Measurements from ENCODE around the gene PIK3AP1. TPM values are rescaled to one million over a fixed set of nuclear protein-coding genes. Genes with fewer than 3 reads are reported as not detected.

PIK3AP1 gene
- total and polyA plus RNA-seq, 2 experiments from 2014 or later: not detected

- no peaks in the 10 kb centered on the region for H3K9me3 ChIP-seq (ENCODE audit: low read depth)
- in situ Hi-C loops (cut with MboI): no loop called here
These were observed 47.7 kb downstream of the PIK3AP1 start for GRCh38 chr10:96672481-96673175.

GRCh38 chr10:96671211-96671890, 49.0 kb downstream of the PIK3AP1 start:
- TF ChIP-seq EZH2phosphoT487 (IDR thresholded peaks at IDR 0.05; ENCODE audit: insufficient read depth, low read depth): no peak
- TF ChIP-seq EZH2 (IDR thresholded peaks at IDR 0.05; ENCODE audit: insufficient read depth, poor library complexity, severe bottlenecking): no peak

More at GRCh38 chr10:96672481-96673175, 47.7 kb downstream of the PIK3AP1 start:
- Histone ChIP-seq H3K4me3 (no peak overlapping the region), H3K27me3 (replicated peaks; ENCODE audit: insufficient read depth) (no peaks in the 10 kb centered on the region), H3K9me2 (ENCODE audit: insufficient read depth) (no peaks in the 10 kb centered on the region), H3K9ac (no peak overlapping the region), H3K4me2 (ENCODE audit: unreplicated experiment) (no peak overlapping the region), H3K4me1 (ENCODE audit: insufficient read depth) (no peaks in the 10 kb centered on the region), H3K27ac (no peak overlapping the region), H2AFZ (no peak overlapping the region), H4K20me1 (ENCODE audit: insufficient read depth) (no peaks in the 10 kb centered on the region), H3K79me2 (ENCODE audit: insufficient read depth) (no peaks in the 10 kb centered on the region), H3K36me3 (ENCODE audit: low read depth) (no peaks in the 10 kb centered on the region), H3F3A (ENCODE audit: insufficient read depth) (no peaks in the 10 kb centered on the region)
- TF ChIP-seq EZH2phosphoT487 (IDR thresholded peaks at IDR 0.05; ENCODE audit: insufficient read depth, low read depth) (no peak), EZH2 (IDR thresholded peaks at IDR 0.05; ENCODE audit: insufficient read depth, poor library complexity, severe bottlenecking) (no peak)
- no peak for DNase-seq
- WGBS, 2 experiments (ENCODE audit: low coverage in 1 of 2, low lambda C conversion rate in 2 of 2, missing lambda C conversion rate in 2 of 2): 53 to 55% methylated on average over 4 of the region's 4 CpGs

GRCh38 chr10:96670786-96671185, 49.5 kb downstream of the PIK3AP1 start:
- Histone ChIP-seq H3K4me1 (ENCODE audit: insufficient read depth) (peaks cover under 1% of the 10 kb centered on the region; the same call in 1 of the 2 replicates), H3K4me2 (ENCODE audit: unreplicated experiment) (no peak overlapping the region), H3K9me3 (ENCODE audit: low read depth) (no peaks in the 10 kb centered on the region), H3K36me3 (ENCODE audit: low read depth) (no peaks in the 10 kb centered on the region), H4K20me1 (ENCODE audit: insufficient read depth) (no peaks in the 10 kb centered on the region), H3K79me2 (ENCODE audit: insufficient read depth) (no peaks in the 10 kb centered on the region), H3K9ac (no peak overlapping the region), H3K4me3 (no peak overlapping the region), H2AFZ (no peak overlapping the region), H3K27ac (no peak overlapping the region), H3K9me2 (ENCODE audit: insufficient read depth) (no peaks in the 10 kb centered on the region), H3F3A (ENCODE audit: insufficient read depth) (no peaks in the 10 kb centered on the region), H3K27me3 (replicated peaks; ENCODE audit: insufficient read depth) (no peaks in the 10 kb centered on the region)
- TF ChIP-seq EZH2 (IDR thresholded peaks at IDR 0.05; ENCODE audit: insufficient read depth, poor library complexity, severe bottlenecking): no peak
- TF ChIP-seq EZH2phosphoT487 (IDR thresholded peaks at IDR 0.05; ENCODE audit: insufficient read depth, low read depth): no peak
- DNase-seq: no peak
- in situ Hi-C loops (cut with MboI): no loop called here
- WGBS, 2 experiments (ENCODE audit: low coverage in 1 of 2, low lambda C conversion rate in 2 of 2, missing lambda C conversion rate in 2 of 2): 49 to 51% methylated on average over 4 of the region's 4 CpGs

More at GRCh38 chr10:96671211-96671890, 49.0 kb downstream of the PIK3AP1 start:
- Histone ChIP-seq H3K36me3 (ENCODE audit: low read depth) (no peaks in the 10 kb centered on the region), H3K4me1 (ENCODE audit: insufficient read depth) (no peaks in the 10 kb centered on the region), H2AFZ (no peak overlapping the region), H4K20me1 (ENCODE audit: insufficient read depth) (no peaks in the 10 kb centered on the region), H3F3A (ENCODE audit: insufficient read depth) (no peaks in the 10 kb centered on the region), H3K27ac (no peak overlapping the region), H3K4me3 (no peak overlapping the region), H3K79me2 (ENCODE audit: insufficient read depth) (no peaks in the 10 kb centered on the region), H3K9me3 (ENCODE audit: low read depth) (no peaks in the 10 kb centered on the region), H3K9ac (no peak overlapping the region), H3K27me3 (replicated peaks; ENCODE audit: insufficient read depth) (no peaks in the 10 kb centered on the region), H3K4me2 (ENCODE audit: unreplicated experiment) (no peak overlapping the region), H3K9me2 (ENCODE audit: insufficient read depth) (no peaks in the 10 kb centered on the region)
- in situ Hi-C loops (cut with MboI): no loop called here
- 77 to 80% methylated on average over 4 of the region's 4 CpGs for WGBS, 2 experiments (ENCODE audit: low coverage in 1 of 2, low lambda C conversion rate in 2 of 2, missing lambda C conversion rate in 2 of 2)
- DNase-seq: no peak

GRCh38 chr10:96667401-96667800, 52.9 kb downstream of the PIK3AP1 start:
- Histone ChIP-seq H3K9me2 (ENCODE audit: insufficient read depth) (no peaks in the 10 kb centered on the region), H3K4me1 (ENCODE audit: insufficient read depth) (peaks cover 11% of the 10 kb centered on the region; the same call in 1 of the 2 replicates), H3K36me3 (ENCODE audit: low read depth) (no peaks in the 10 kb centered on the region), H3K4me3 (no peak overlapping the region), H3K4me2 (ENCODE audit: unreplicated experiment) (no peak overlapping the region), H2AFZ (no peak overlapping the region), H3K79me2 (ENCODE audit: insufficient read depth) (no peaks in the 10 kb centered on the region), H3K27me3 (replicated peaks; ENCODE audit: insufficient read depth) (no peaks in the 10 kb centered on the region), H3K9ac (no peak overlapping the region), H3F3A (ENCODE audit: insufficient read depth) (peaks cover 14% of the 10 kb centered on the region; the same call in 1 of the 2 replicates), H3K27ac (no peak overlapping the region), H4K20me1 (ENCODE audit: insufficient read depth) (no peaks in the 10 kb centered on the region), H3K9me3 (ENCODE audit: low read depth) (no peaks in the 10 kb centered on the region)
- peak; percentile 7 for DNase-seq
- in situ Hi-C loops (cut with MboI): no loop called here
- WGBS, 2 experiments (ENCODE audit: low coverage in 1 of 2, low lambda C conversion rate in 2 of 2, missing lambda C conversion rate in 2 of 2): 78 to 80% methylated on average over 3 of the region's 3 CpGs
- TF ChIP-seq EZH2phosphoT487 (IDR thresholded peaks at IDR 0.05; ENCODE audit: insufficient read depth, low read depth) (no peak), EZH2 (IDR thresholded peaks at IDR 0.05; ENCODE audit: insufficient read depth, poor library complexity, severe bottlenecking) (no peak)
